NCI-H1048 (cell line): Measurements from ENCODE around the gene HS3ST4.

Source experiments
- DNase-seq: peaks from one replicate; lab custom pipeline; 2025; lab: John Stamatoyannopoulos, UW

The HS3ST4 gene

GRCh38 chr16:25895380-25895779, 203.6 kb downstream of the HS3ST4 start:
- no peak for DNase-seq

- DNase-seq: no peak
Measured at GRCh38 chr16:25896411-25896810, 204.7 kb downstream of the HS3ST4 start.

GRCh38 chr16:25897702-25898101, 205.9 kb downstream of the HS3ST4 start:
- no peak for DNase-seq

GRCh38 chr16:25905810-25906209, 214.1 kb downstream of the HS3ST4 start:
- no peak for DNase-seq

GRCh38 chr16:25910971-25911370, 219.2 kb downstream of the HS3ST4 start:
- DNase-seq: no peak

GRCh38 chr16:25912321-25912720, 220.6 kb downstream of the HS3ST4 start:
- DNase-seq: no peak

GRCh38 chr16:25914357-25914962, 222.7 kb downstream of the HS3ST4 start:
- no peak for DNase-seq

- DNase-seq: no peak
Measured at GRCh38 chr16:25916037-25916436, 224.3 kb downstream of the HS3ST4 start.

- no peak for DNase-seq
Measured at GRCh38 chr16:25922438-25922837, 230.7 kb downstream of the HS3ST4 start.

- DNase-seq: no peak
Measured at GRCh38 chr16:25925421-25925820, 233.7 kb downstream of the HS3ST4 start.

GRCh38 chr16:25931473-25932035, 239.8 kb downstream of the HS3ST4 start:
- DNase-seq: no peak

GRCh38 chr16:25941800-25942499, 250.2 kb downstream of the HS3ST4 start:
- no peak for DNase-seq

- no peak for DNase-seq
Measured at GRCh38 chr16:25950586-25951281, 259.0 kb downstream of the HS3ST4 start.

GRCh38 chr16:25951999-25952398, 260.2 kb downstream of the HS3ST4 start:
- no peak for DNase-seq

GRCh38 chr16:25952983-25953382, 261.2 kb downstream of the HS3ST4 start:
- DNase-seq: no peak

GRCh38 chr16:25957707-25958106, 265.9 kb downstream of the HS3ST4 start:
- DNase-seq: no peak

GRCh38 chr16:25959221-25959620, 267.5 kb downstream of the HS3ST4 start:
- DNase-seq: no peak

GRCh38 chr16:25966172-25967097, 274.7 kb downstream of the HS3ST4 start:
- no peak for DNase-seq

- DNase-seq: no peak
Measured at GRCh38 chr16:25977121-25977520, 285.4 kb downstream of the HS3ST4 start.

GRCh38 chr16:25978218-25978617, 286.5 kb downstream of the HS3ST4 start:
- DNase-seq: no peak

GRCh38 chr16:25988084-25988483, 296.3 kb downstream of the HS3ST4 start:
- DNase-seq: no peak

GRCh38 chr16:25988882-25989281, 297.1 kb downstream of the HS3ST4 start:
- no peak for DNase-seq
